BLaER1 (cell line): ENCODE measurements around the gene SLC22A31.
"Not testable (repeated sequence)": the region's sequence is repeated elsewhere in the genome, so short reads cannot be mapped to it uniquely, and the experiment has no call there.

ENCODE experiments used
- H3K27ac ChIP-seq: shearing (Covaris generic); formaldehyde crosslinking; 2 replicates; pipeline ENCODE4 v1.8.1; 2022
- H3K27me3 ChIP-seq: shearing (Covaris generic); formaldehyde crosslinking; 2 replicates; pipeline ENCODE4 v1.8.1; 2022
- H3K36me3 ChIP-seq: shearing (Covaris generic); formaldehyde crosslinking; 2 replicates; pipeline ENCODE4 v1.8.1; 2022
- H3K4me1 ChIP-seq: shearing (Covaris generic); formaldehyde crosslinking; 2 replicates; pipeline ENCODE4 v1.8.1; 2022
- H3K4me2 ChIP-seq: shearing (Covaris generic); formaldehyde crosslinking; 2 replicates; pipeline ENCODE4 v1.8.1; 2022
- H3K4me3 ChIP-seq: shearing (Covaris generic); formaldehyde crosslinking; 2 replicates; pipeline ENCODE4 v1.8.1; 2022
- H3K9ac ChIP-seq: shearing (Covaris generic); formaldehyde crosslinking; 2 replicates; pipeline ENCODE4 v1.8.1; 2022
- H3K9me3 ChIP-seq: shearing (Covaris generic); formaldehyde crosslinking; 2 replicates; pipeline ENCODE4 v1.8.1; 2022
- H4K20me1 ChIP-seq: shearing (Covaris generic); formaldehyde crosslinking; 2 replicates; pipeline ENCODE4 v1.8.1; 2022
- Cebpa-rat ChIP-seq: shearing (Covaris generic); IDR thresholded peaks from 2 replicates; pipeline ENCODE4 v1.8.1; 2022

The SLC22A31 gene

DNA sequence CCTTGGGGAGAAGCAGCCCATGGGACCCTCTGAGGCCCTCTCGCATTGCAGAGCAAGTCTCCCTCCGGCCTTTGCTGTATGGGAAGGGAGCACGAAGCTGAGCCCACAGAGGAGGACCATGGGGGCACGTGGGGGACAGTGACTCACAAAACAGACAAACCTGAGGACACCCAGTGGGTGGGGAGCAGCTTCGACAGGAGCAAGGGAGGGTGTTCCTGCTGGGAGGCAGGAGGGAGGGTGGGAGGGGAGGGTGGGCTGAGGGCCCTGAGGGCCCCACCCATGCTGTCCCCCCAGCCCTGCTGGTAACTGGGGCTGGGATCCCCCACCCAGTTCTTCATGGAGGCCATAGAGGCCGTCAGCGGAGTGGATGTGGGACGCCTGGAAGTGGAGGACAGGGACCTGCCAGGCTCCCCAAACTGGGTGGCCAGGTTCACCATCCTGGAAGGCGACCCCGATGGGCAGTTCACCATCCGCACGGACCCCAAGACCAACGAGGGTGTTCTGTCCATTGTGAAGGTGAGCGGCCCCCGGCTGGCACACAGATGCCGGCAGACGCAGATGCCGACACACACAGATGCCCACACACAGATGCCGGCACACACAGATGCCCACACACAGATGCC lies 12.5 kb downstream of the SLC22A31 start:
- H3K4me3 ChIP-seq, result no peak overlapping the region
- no peaks in the 10 kb centered on the region for H3K9me3 ChIP-seq
- no peak overlapping the region for H3K9ac ChIP-seq
- H3K27me3 ChIP-seq, result 0 out of 2 replicates have a peak, but pooled peaks cover 11% of the 10 kb centered on the region
- no peak overlapping the region for H3K27ac ChIP-seq
- no peak for TF ChIP-seq Cebpa-rat
- no peaks in the 10 kb centered on the region for H3K36me3 ChIP-seq
- H3K4me2 ChIP-seq, result no peak overlapping the region
- H3K4me1 ChIP-seq, result peaks cover 22% of the 10 kb centered on the region
- H4K20me1 ChIP-seq, result peaks cover 12% of the 10 kb centered on the region

- H3K27me3 ChIP-seq, result 0 out of 2 replicates have a peak, but pooled peaks cover 11% of the 10 kb centered on the region
- H3K4me3 ChIP-seq, result no peak overlapping the region
- H3K9me3 ChIP-seq, result no peaks in the 10 kb centered on the region
- H3K9ac ChIP-seq, result no peak overlapping the region
- no peak overlapping the region for H3K27ac ChIP-seq
- TF ChIP-seq Cebpa-rat, result no peak
- no peak overlapping the region for H3K4me2 ChIP-seq
- H4K20me1 ChIP-seq, result peaks cover 12% of the 10 kb centered on the region
- peaks cover 28% of the 10 kb centered on the region for H3K4me1 ChIP-seq
- no peaks in the 10 kb centered on the region for H3K36me3 ChIP-seq
Observed at GRCh38 chr16:89187032-89187769, 13.1 kb downstream of the SLC22A31 start.

- H3K9me3 ChIP-seq, H3K9ac ChIP-seq, H3K4me3 ChIP-seq, H3K27ac ChIP-seq, H3K36me3 ChIP-seq, H3K4me2 ChIP-seq: not testable (repeated sequence)
- 0 out of 2 replicates have a peak, but pooled peaks cover 11% of the 10 kb centered on the region for H3K27me3 ChIP-seq
- peaks cover 28% of the 10 kb centered on the region for H3K4me1 ChIP-seq
- peaks cover 12% of the 10 kb centered on the region for H4K20me1 ChIP-seq
Observed at GRCh38 chr16:89186593-89187031, 13.7 kb downstream of the SLC22A31 start.

- H4K20me1 ChIP-seq, H3K4me2 ChIP-seq, H3K4me3 ChIP-seq, H3K9me3 ChIP-seq, H3K9ac ChIP-seq, H3K36me3 ChIP-seq, H3K27ac ChIP-seq: not testable (repeated sequence)
- 0 out of 2 replicates have a peak, but pooled peaks cover 11% of the 10 kb centered on the region for H3K27me3 ChIP-seq
- H3K4me1 ChIP-seq, result peaks cover 26% of the 10 kb centered on the region
Observed at GRCh38 chr16:89185887-89186592, 14.3 kb downstream of the SLC22A31 start.

- Histone ChIP-seq H3K27ac (no peak overlapping the region), H3K9ac (no peak overlapping the region), H4K20me1 (peaks cover 8% of the 10 kb centered on the region), H3K36me3 (no peaks in the 10 kb centered on the region), H3K4me2 (no peak overlapping the region), H3K4me3 (no peak overlapping the region), H3K9me3 (no peaks in the 10 kb centered on the region), H3K4me1 (peaks cover 32% of the 10 kb centered on the region), H3K27me3 (0 out of 2 replicates have a peak, but pooled peaks cover 11% of the 10 kb centered on the region)
- TF ChIP-seq Cebpa-rat, result no peak
Observed at GRCh38 chr16:89184933-89185794, 15.2 kb downstream of the SLC22A31 start.

GRCh38 chr16:89184677-89184932 lies 15.7 kb downstream of the SLC22A31 start:
- H3K4me2 ChIP-seq, result no peak overlapping the region
- H4K20me1 ChIP-seq, result peaks cover 5% of the 10 kb centered on the region
- no peaks in the 10 kb centered on the region for H3K36me3 ChIP-seq
- H3K27ac ChIP-seq, result no peak overlapping the region
- H3K9me3 ChIP-seq, result no peaks in the 10 kb centered on the region
- no peak for TF ChIP-seq Cebpa-rat
- H3K4me1 ChIP-seq, result peaks cover 37% of the 10 kb centered on the region
- H3K27me3 ChIP-seq, result 0 out of 2 replicates have a peak, but pooled peaks cover 11% of the 10 kb centered on the region
- no peak overlapping the region for H3K4me3 ChIP-seq
- no peak overlapping the region for H3K9ac ChIP-seq

DNA sequence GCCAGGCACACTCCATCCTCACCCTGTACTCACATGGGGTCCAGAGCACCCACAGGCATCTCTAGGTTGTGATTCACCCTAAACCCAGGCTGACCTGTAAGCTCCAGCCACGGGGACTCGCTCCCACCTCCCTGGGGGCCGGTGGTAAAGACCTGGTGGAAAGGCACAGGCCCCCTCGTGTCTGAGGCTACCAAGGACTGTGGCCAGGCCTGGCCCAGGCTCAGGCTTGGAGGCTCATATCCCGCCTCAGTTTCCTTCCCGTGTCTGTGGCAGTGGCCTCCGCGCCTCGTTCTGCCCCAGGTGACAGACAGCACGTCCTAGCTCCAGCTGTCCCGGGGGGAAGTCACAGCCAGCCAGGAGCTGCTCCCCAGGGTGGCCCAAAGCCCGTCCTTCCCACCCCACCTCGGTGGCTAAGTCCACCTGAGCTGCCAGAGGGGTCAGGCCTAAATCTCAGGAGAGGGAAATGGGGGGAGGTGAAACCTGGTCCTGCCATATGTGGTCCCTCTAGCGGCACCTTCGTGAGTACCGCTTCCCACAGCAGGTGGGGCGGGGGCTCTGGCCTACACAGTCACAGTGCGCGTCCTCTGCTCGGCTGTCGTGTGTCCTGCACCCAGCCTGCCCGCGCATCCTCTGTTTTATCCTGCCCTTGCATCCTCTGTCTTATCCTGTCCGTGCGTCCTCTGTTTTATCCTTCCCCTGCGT lies 16.2 kb downstream of the SLC22A31 start:
- Histone ChIP-seq H3K9me3 (no peaks in the 10 kb centered on the region), H3K4me2 (peak overlapping the region; percentile 26; the same call in 1 of the 2 replicates), H3K9ac (0 out of 2 replicates have a peak overlapping the region, but pooled peaks have one; percentile 15), H3K27ac (no peak overlapping the region), H3K36me3 (no peaks in the 10 kb centered on the region), H3K4me1 (peaks cover 42% of the 10 kb centered on the region), H3K4me3 (no peak overlapping the region), H3K27me3 (0 out of 2 replicates have a peak, but pooled peaks cover 11% of the 10 kb centered on the region), H4K20me1 (no peaks in the 10 kb centered on the region)
- no peak for TF ChIP-seq Cebpa-rat

GRCh38 chr16:89183463-89183862 lies 16.9 kb downstream of the SLC22A31 start:
- H3K9ac ChIP-seq, result 0 out of 2 replicates have a peak overlapping the region, but pooled peaks have one; percentile 15
- H3K27ac ChIP-seq, result no peak overlapping the region
- no peak for TF ChIP-seq Cebpa-rat
- H3K4me3 ChIP-seq, result no peak overlapping the region
- peaks cover 47% of the 10 kb centered on the region for H3K4me1 ChIP-seq
- H4K20me1 ChIP-seq, result no peaks in the 10 kb centered on the region
- H3K27me3 ChIP-seq, result 0 out of 2 replicates have a peak, but pooled peaks cover 11% of the 10 kb centered on the region
- no peaks in the 10 kb centered on the region for H3K9me3 ChIP-seq
- H3K4me2 ChIP-seq, result 0 out of 2 replicates have a peak overlapping the region, but pooled peaks have one; percentile 26
- no peaks in the 10 kb centered on the region for H3K36me3 ChIP-seq
